DOHH2 (cell line): ENCODE measurements around the gene HSBP1L1.

Experiments used
- H3F3A ChIP-seq: fragments of 200-600 bp; sonication (generic), shearing (Covaris generic); 2 replicates; pipeline ENCODE4 v1.6.0; 2016; ENCODE audit warnings: antibody characterized with exemption, mild to moderate bottlenecking; ENCODE audit not compliant: control insufficient read depth, insufficient read depth
- H3K27ac ChIP-seq: fragments of 200-600 bp; sonication (generic); 2 replicates; pipeline ENCODE4 v1.5.1; 2014; ENCODE audit warnings: low read depth, mild to moderate bottlenecking, low read length, moderate library complexity
- H3K27me3 ChIP-seq: fragments of 200-600 bp; sonication (generic); 2 replicates; pipeline ENCODE4 v1.6.1; 2014; ENCODE audit warnings: mild to moderate bottlenecking, low read length, mixed read lengths; ENCODE audit not compliant: control insufficient read depth
- H3K36me3 ChIP-seq: fragments of 200-600 bp; sonication (generic); 2 replicates; pipeline ENCODE4 v1.6.1; 2014; ENCODE audit warnings: mild to moderate bottlenecking, low read length, moderate library complexity, mixed read lengths; ENCODE audit not compliant: control insufficient read depth
- H3K4me1 ChIP-seq: fragments of 200-600 bp; sonication (generic); 2 replicates; pipeline ENCODE4 v1.6.1; 2014; ENCODE audit warnings: mild to moderate bottlenecking, low read length, mixed read lengths; ENCODE audit not compliant: control insufficient read depth
- H3K4me2 ChIP-seq: fragments of 200-600 bp; sonication (generic); 2 replicates; pipeline ENCODE4 v1.6.0; 2014; ENCODE audit warnings: mild to moderate bottlenecking, low read length, moderate library complexity
- H3K4me3 ChIP-seq: fragments of 200-600 bp; sonication (generic); 2 replicates; pipeline ENCODE4 v1.5.1; 2014; ENCODE audit warnings: mild to moderate bottlenecking, low read length, mixed read lengths
- H3K79me2 ChIP-seq: fragments of 200-600 bp; sonication (generic); 2 replicates; pipeline ENCODE4 v1.6.1; 2014; ENCODE audit warnings: mild to moderate bottlenecking, low read length, mixed read lengths; ENCODE audit not compliant: control insufficient read depth
- H3K9me2 ChIP-seq: fragments of 200-600 bp; sonication (generic); replicated peaks from 2 replicates; pipeline ENCODE4 v1.6.1; 2014; ENCODE audit warnings: mild to moderate bottlenecking, low read length, mixed read lengths; ENCODE audit not compliant: control insufficient read depth
- H3K9me3 ChIP-seq: fragments of 200-600 bp; sonication (generic); 2 replicates; pipeline ENCODE4 v1.6.1; 2014; ENCODE audit warnings: antibody characterized with exemption, low read length, mixed read lengths; ENCODE audit not compliant: control insufficient read depth, insufficient read depth
- H4K20me1 ChIP-seq: fragments of 200-600 bp; sonication (generic); 2 replicates; pipeline ENCODE4 v1.6.0; 2014; ENCODE audit warnings: low read depth, mild to moderate bottlenecking, antibody characterized with exemption, low read length, moderate library complexity; ENCODE audit not compliant: control insufficient read depth, insufficient read depth
- CTCF ChIP-seq: fragments of 200-600 bp; sonication (generic); IDR thresholded peaks from one replicate; pipeline ENCODE4 v1.5.1; 2014; ENCODE audit warnings: antibody characterized with exemption, mild to moderate bottlenecking, low read depth, low read length; ENCODE audit not compliant: poor library complexity, severe bottlenecking
- EZH2phosphoT487 ChIP-seq: fragments of 200-600 bp; sonication (generic); IDR thresholded peaks from 2 replicates; pipeline ENCODE4 v1.6.1; 2017; ENCODE audit warnings: borderline replicate concordance, mild to moderate bottlenecking, antibody characterized with exemption, low read length, moderate library complexity, mixed read lengths

Gene HSBP1L1

GRCh38 chr18:79926306-79926705 lies 38.1 kb upstream of the HSBP1L1 start:
- Histone ChIP-seq H3K4me3 (no peak overlapping the region), H3K79me2 (peaks cover 44% of the 10 kb centered on the region), H4K20me1 (no peaks in the 10 kb centered on the region), H3K4me2 (no peak overlapping the region), H3F3A (no peaks in the 10 kb centered on the region), H3K27ac (no peak overlapping the region), H3K27me3 (no peaks in the 10 kb centered on the region), H3K9me3 (peaks cover 15% of the 10 kb centered on the region), H3K9me2 (no peaks in the 10 kb centered on the region), H3K36me3 (peaks cover 33% of the 10 kb centered on the region), H3K4me1 (no peaks in the 10 kb centered on the region)
- TF ChIP-seq EZH2phosphoT487, result no peak
- no peak for TF ChIP-seq CTCF

- Histone ChIP-seq H3K4me2 (no peak overlapping the region), H3K36me3 (peaks cover 36% of the 10 kb centered on the region), H3K27ac (no peak overlapping the region), H3F3A (no peaks in the 10 kb centered on the region), H3K9me2 (no peaks in the 10 kb centered on the region), H3K9me3 (peaks cover 20% of the 10 kb centered on the region), H3K4me1 (no peaks in the 10 kb centered on the region), H3K79me2 (peaks cover 48% of the 10 kb centered on the region), H3K27me3 (no peaks in the 10 kb centered on the region), H3K4me3 (no peak overlapping the region), H4K20me1 (no peaks in the 10 kb centered on the region)
- no peak for TF ChIP-seq CTCF
- no peak for TF ChIP-seq EZH2phosphoT487
Measured at GRCh38 chr18:79926715-79927606, 37.5 kb upstream of the HSBP1L1 start.

- H3K36me3 ChIP-seq, result peaks cover 36% of the 10 kb centered on the region
- H3K9me2 ChIP-seq, result no peaks in the 10 kb centered on the region
- TF ChIP-seq EZH2phosphoT487, result no peak
- no peak for TF ChIP-seq CTCF
- no peak overlapping the region for H3K4me3 ChIP-seq
- peaks cover 20% of the 10 kb centered on the region for H3K9me3 ChIP-seq
- no peak overlapping the region for H3K4me2 ChIP-seq
- peaks cover 54% of the 10 kb centered on the region for H3K79me2 ChIP-seq
- H3K4me1 ChIP-seq, result no peaks in the 10 kb centered on the region
- no peaks in the 10 kb centered on the region for H3K27me3 ChIP-seq
- no peak overlapping the region for H3K27ac ChIP-seq
- no peaks in the 10 kb centered on the region for H4K20me1 ChIP-seq
- no peaks in the 10 kb centered on the region for H3F3A ChIP-seq
Measured at GRCh38 chr18:79927607-79928562, 36.6 kb upstream of the HSBP1L1 start.
